Measurements from ENCODE around the gene KIF26A. TPM values are rescaled to one million over a fixed set of nuclear protein-coding genes. Genes with fewer than 3 reads are reported as not detected.

Gene KIF26A
- total RNA-seq, 4 donors from 2014 or later: 2.1 to 6.1 (median 4.6) TPM

DNA sequence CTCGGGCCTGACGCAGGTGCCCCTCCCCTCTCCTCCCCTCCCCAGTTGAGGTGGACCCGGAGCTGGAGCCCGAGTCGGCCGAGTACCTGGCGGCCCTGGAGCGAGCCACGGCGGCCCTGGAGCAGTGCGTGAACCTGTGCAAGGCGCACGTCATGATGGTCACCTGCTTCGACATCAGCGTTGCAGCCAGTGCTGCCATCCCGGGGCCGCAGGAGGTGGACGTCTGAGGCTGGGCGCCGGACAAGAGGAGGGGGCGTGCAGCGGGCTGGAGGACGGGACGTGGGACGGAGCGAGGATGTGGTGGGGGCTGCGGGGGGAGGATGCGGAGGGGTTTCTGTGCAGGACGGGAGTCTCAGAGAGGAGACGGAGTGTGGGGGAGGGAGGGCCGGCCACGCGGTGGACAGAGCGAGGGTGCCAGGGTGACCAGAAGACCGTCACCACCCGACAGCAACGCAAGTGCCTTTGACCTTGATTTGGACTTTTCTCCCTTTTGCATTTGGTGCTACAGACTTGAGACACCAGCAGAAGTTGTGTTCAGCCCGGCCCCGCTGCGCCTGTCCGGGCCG lies 41.3 kb downstream of the KIF26A start:
- H3K27me3 ChIP-seq: peaks cover 27% of the 10 kb centered on the region
- H3K9me3 ChIP-seq: no peaks in the 10 kb centered on the region
- H3K27ac ChIP-seq: no peak overlapping the region
- no peaks in the 10 kb centered on the region for H3K36me3 ChIP-seq
- peaks cover 6% of the 10 kb centered on the region for H3K4me1 ChIP-seq
- no peak overlapping the region for H3K4me3 ChIP-seq
- 90% methylated on average over 24 of the region's 42 CpGs for WGBS
- DNase-seq (ENCODE audit: low spot score in 2 of 2): no peak
- no peak for TF ChIP-seq EP300 (IDR thresholded peaks at IDR 0.05)

DNA sequence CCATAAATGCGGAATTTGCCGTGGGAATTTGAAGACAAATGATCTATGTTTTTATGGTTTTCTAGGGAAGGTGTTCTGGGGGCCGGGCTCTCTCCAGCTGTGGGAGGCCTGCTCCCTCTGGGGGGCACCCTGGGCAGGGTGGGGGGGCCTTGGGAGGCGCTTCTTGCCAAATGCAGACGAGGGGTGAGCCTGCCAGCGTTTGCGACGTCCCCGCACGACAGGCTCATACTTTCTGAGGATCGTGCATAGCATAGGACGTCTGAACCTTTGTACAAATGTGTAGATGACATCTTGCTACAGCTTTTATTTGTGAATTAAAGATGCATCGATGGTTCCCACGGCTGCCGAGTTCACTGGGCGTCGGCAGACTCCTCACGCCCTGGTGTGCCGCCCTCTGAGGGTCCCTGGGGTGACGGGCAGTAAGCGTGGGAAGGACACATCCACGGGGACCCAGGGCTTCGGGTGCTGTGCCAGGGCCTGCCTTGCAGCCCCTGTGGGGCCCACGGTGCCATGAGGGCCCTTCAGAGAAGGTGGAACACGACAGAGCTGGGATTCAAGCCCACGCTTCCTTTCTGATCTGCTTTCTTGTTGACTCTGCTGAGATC lies 42.3 kb downstream of the KIF26A start:
- TF ChIP-seq EP300 (IDR thresholded peaks at IDR 0.05) (no peak), POLR2A (IDR thresholded peaks at IDR 0.05) (no peak)
- TF ChIP-seq, protein P1, sequence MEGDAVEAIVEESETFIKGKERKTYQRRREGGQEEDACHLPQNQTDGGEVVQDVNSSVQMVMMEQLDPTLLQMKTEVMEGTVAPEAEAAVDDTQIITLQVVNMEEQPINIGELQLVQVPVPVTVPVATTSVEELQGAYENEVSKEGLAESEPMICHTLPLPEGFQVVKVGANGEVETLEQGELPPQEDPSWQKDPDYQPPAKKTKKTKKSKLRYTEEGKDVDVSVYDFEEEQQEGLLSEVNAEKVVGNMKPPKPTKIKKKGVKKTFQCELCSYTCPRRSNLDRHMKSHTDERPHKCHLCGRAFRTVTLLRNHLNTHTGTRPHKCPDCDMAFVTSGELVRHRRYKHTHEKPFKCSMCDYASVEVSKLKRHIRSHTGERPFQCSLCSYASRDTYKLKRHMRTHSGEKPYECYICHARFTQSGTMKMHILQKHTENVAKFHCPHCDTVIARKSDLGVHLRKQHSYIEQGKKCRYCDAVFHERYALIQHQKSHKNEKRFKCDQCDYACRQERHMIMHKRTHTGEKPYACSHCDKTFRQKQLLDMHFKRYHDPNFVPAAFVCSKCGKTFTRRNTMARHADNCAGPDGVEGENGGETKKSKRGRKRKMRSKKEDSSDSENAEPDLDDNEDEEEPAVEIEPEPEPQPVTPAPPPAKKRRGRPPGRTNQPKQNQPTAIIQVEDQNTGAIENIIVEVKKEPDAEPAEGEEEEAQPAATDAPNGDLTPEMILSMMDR (IDR thresholded peaks at IDR 0.05): no peak
- H3K27ac ChIP-seq: no peak overlapping the region
- no peak for DNase-seq (ENCODE audit: low spot score in 2 of 2)
- no peaks in the 10 kb centered on the region for H3K9me3 ChIP-seq
- peaks cover 32% of the 10 kb centered on the region for H3K27me3 ChIP-seq
- H3K4me3 ChIP-seq: no peak overlapping the region
- no peaks in the 10 kb centered on the region for H3K36me3 ChIP-seq
- peaks cover 11% of the 10 kb centered on the region for H3K4me1 ChIP-seq
- 85% methylated on average over 2 of the region's 26 CpGs for WGBS

DNA sequence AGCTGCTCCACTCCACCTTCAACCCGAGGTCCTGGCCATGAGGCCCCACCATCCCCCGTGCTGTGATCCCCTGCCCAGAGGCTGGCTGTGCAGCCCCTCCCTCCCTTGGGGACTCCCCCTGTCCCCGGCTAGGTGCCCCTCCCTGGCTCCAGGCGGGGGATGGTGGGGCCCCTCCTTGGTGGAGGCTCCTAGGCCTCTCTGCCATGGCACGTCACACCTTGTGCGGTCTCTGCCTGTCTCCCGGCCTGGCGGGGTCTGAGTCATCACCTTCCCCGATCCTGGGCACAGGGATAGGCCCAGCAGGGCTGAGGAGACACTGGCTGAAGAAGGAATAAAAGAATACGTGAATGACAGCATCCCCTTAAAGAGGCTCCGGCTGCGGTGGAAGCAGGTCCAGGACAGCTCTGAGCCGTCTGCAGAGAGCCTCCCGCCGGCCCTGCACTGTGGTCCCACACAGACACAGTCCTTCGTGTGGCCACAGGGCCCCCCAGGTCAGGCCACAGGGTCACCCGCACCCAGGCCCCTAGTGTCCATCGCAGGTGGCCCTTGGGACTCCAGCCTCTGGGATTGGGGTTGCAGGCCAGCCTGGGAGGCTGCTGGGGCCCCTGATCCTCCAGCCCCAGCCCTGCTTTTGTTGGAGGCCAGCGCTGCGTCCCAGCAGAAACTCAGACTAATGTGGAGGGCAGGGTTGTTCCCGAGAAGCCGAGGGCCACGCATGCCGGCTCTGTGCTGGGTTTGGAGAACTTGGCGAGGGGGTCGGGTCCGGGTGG lies 43.6 kb downstream of the KIF26A start:
- 62% methylated on average over 13 of the region's 27 CpGs for WGBS
- Histone ChIP-seq H3K9me3 (no peaks in the 10 kb centered on the region), H3K36me3 (no peaks in the 10 kb centered on the region), H3K4me3 (no peak overlapping the region), H3K4me1 (peaks cover 11% of the 10 kb centered on the region), H3K27me3 (peaks cover 36% of the 10 kb centered on the region), H3K27ac (no peak overlapping the region)
- no peak for DNase-seq (ENCODE audit: low spot score in 2 of 2)
- TF ChIP-seq POLR2AphosphoS5 (IDR thresholded peaks at IDR 0.05): no peak
- TF ChIP-seq, protein P1 (IDR thresholded peaks at IDR 0.05): no peak
- no peak for TF ChIP-seq POLR2A (IDR thresholded peaks at IDR 0.05)
- TF ChIP-seq EP300 (IDR thresholded peaks at IDR 0.05): no peak

DNA sequence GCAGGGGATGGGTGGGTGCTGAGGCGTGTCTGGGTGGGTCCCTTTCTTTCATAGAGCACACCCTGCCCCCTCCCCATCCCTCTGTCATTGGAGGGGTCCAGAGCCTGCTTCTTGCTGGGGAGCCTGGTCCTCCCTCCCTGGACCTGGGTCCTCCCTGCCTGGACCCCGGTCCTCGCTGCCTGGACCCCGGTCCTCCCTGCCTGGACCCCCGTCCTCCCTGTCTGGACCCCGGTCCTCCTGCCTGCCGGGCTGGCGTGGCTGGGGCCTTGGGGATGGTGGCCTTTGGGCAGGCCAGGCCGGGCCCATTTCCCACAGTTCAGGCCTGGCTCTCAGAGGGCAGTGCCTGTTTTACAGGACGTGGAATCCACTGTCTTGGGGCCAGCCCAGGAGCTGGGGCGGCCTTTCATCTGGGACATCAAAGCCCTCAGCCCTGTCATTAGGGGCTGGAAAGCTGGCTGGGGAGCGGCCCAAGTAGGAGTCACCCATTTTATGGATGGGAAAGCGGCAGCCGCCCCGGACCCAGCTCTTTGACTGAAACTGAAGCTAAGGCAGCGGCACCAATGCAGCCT lies 44.6 kb downstream of the KIF26A start:
- no peak overlapping the region for H3K4me3 ChIP-seq
- WGBS: 80% methylated on average over 14 of the region's 16 CpGs
- H3K4me1 ChIP-seq: peaks cover 15% of the 10 kb centered on the region
- no peak overlapping the region for H3K27ac ChIP-seq
- H3K36me3 ChIP-seq: no peaks in the 10 kb centered on the region
- TF ChIP-seq, protein P1 (IDR thresholded peaks at IDR 0.05): no peak
- TF ChIP-seq POLR2A (IDR thresholded peaks at IDR 0.05): no peak
- no peak for TF ChIP-seq POLR2AphosphoS5 (IDR thresholded peaks at IDR 0.05)
- no peak for TF ChIP-seq EP300 (IDR thresholded peaks at IDR 0.05)
- peaks cover 46% of the 10 kb centered on the region for H3K27me3 ChIP-seq
- no peaks in the 10 kb centered on the region for H3K9me3 ChIP-seq
- no peak for DNase-seq (ENCODE audit: low spot score in 2 of 2)

DNA sequence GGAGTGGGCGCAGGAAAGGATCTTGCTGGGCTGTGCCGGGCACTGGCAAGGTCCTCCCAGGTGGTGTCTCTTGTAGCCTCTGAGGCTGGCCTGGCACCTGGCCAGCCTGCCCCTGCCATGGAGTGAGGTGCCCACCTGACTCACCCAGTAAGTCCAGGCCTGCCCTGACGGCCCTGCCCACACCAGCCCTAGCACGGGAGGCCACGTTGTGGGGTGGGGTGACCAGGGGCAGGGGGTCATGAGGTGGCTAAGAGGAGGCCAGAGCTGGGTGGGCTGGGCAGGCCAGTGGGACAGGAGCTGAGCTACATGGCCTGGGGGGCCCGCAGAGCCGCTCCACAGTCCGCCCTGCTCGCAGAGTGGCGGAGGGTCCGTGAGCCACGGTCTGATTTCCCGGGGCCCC lies 45.4 kb downstream of the KIF26A start:
- H3K4me3 ChIP-seq: no peak overlapping the region
- peaks cover 54% of the 10 kb centered on the region for H3K27me3 ChIP-seq
- no peaks in the 10 kb centered on the region for H3K36me3 ChIP-seq
- DNase-seq (ENCODE audit: low spot score in 2 of 2): no peak
- H3K27ac ChIP-seq: no peak overlapping the region
- 40% methylated on average over 2 of the region's 13 CpGs for WGBS
- no peaks in the 10 kb centered on the region for H3K9me3 ChIP-seq
- TF ChIP-seq, protein P1 (IDR thresholded peaks at IDR 0.05): no peak
- TF ChIP-seq EP300 (IDR thresholded peaks at IDR 0.05): no peak
- no peak for TF ChIP-seq POLR2AphosphoS5 (IDR thresholded peaks at IDR 0.05)
- TF ChIP-seq POLR2A (IDR thresholded peaks at IDR 0.05): no peak
- H3K4me1 ChIP-seq: peaks cover 23% of the 10 kb centered on the region
